Stimulated activated CD8-positive, alpha-beta memory T cell treated with anti-CD3 and anti-CD28 coated beads, Interleukin-4, amount 100 ng/mL, for 4 hours (primary cell): Measurements from ENCODE around the gene TRERF1.

Source experiments
- DNase-seq, 2 donors: peaks; one replicate each; pipeline ENCODE4 v3.0.0-alpha.2; 2020; ENCODE audit warnings: low read depth in 2 of 2, low spot score in 1 of 2

Gene TRERF1

GRCh38 chr6:42370323-42370985 is 81.3 kb downstream of the TRERF1 start:
- DNase-seq = no peak

- DNase-seq = no peak
Measured at GRCh38 chr6:42369568-42369967, 82.2 kb downstream of the TRERF1 start.

GRCh38 chr6:42368181-42368580 is 83.5 kb downstream of the TRERF1 start:
- DNase-seq = peak; percentile 41 to 74

GRCh38 chr6:42367353-42368011 is 84.2 kb downstream of the TRERF1 start:
- no peak for DNase-seq

GRCh38 chr6:42366999-42367352 is 84.8 kb downstream of the TRERF1 start:
- no peak for DNase-seq

GRCh38 chr6:42366011-42366705 is 85.6 kb downstream of the TRERF1 start:
- no peak for DNase-seq

- no peak for DNase-seq
Measured at GRCh38 chr6:42365021-42365420, 86.7 kb downstream of the TRERF1 start.

GRCh38 chr6:42363926-42364849 is 87.5 kb downstream of the TRERF1 start:
- no peak for DNase-seq

- no peak for DNase-seq
Measured at GRCh38 chr6:42361036-42361435, 90.7 kb downstream of the TRERF1 start.

GRCh38 chr6:42359021-42359420 is 92.7 kb downstream of the TRERF1 start:
- no peak for DNase-seq

- DNase-seq = no peak
Measured at GRCh38 chr6:42355416-42355815, 96.3 kb downstream of the TRERF1 start.

GRCh38 chr6:42354702-42355101 is 97.0 kb downstream of the TRERF1 start:
- DNase-seq = no peak

- no peak for DNase-seq
Measured at GRCh38 chr6:42352856-42353564, 98.7 kb downstream of the TRERF1 start.

- no peak for DNase-seq
Measured at GRCh38 chr6:42350911-42351310, 100.8 kb downstream of the TRERF1 start.

- no peak for DNase-seq
Measured at GRCh38 chr6:42349753-42350511, 101.8 kb downstream of the TRERF1 start.

GRCh38 chr6:42347456-42347855 is 104.3 kb downstream of the TRERF1 start:
- DNase-seq = no peak

- no peak for DNase-seq
Measured at GRCh38 chr6:42345696-42346416, 105.9 kb downstream of the TRERF1 start.

GRCh38 chr6:42344756-42345155 is 107.0 kb downstream of the TRERF1 start:
- DNase-seq = no peak

- DNase-seq = no peak
Measured at GRCh38 chr6:42341771-42342553, 109.8 kb downstream of the TRERF1 start.
